ENCODE measurements around the gene ZNF506.
"Not testable (repeated sequence)": the region's sequence is repeated elsewhere in the genome, so short reads cannot be mapped to it uniquely, and the experiment has no call there.

The ZNF506 gene

GRCh38 chr19:19743921-19744320, 77.6 kb downstream of the ZNF506 start:
- FAIRE-seq = not testable (repeated sequence)

- FAIRE-seq = no peak
Measured at GRCh38 chr19:19743176-19743575, 78.4 kb downstream of the ZNF506 start.

DNA sequence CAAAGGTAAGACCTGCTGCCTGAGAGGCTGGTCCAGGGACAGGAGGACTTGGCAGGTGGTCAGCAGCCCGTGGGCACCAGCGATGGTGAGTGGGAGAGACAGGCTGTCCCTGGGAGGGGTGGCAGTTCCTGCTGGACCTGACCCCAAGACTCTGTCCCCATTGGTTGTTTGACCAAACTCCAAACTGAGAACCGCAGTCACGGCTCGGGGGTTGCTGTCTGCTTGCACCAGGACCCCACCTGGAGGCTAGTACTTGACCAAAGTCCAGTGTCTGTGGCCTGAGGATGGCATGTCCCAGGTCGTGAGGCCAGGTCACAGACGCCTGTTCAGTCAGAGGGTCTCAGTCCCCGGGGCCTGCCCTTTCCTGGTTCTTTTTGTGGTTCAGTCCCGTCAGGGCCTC, 78.8 kb downstream of the ZNF506 start:
- FAIRE-seq = no peak
